Heart left ventricle (tissue), 16 donors: ENCODE data around the gene C2orf78. TPM values are rescaled to one million over a fixed set of nuclear protein-coding genes. Genes with fewer than 3 reads are reported as not detected.
A peak's percentile ranks its signal among the peaks of the same experiment; 100 is the strongest.
"Not testable (repeated sequence)": the region's sequence is repeated elsewhere in the genome, so short reads cannot be mapped to it uniquely, and the experiment has no call there.

ENCODE experiments used
- ATAC-seq, 4 donors: fragments of 200-7000 bp; cut with Tn5 transposase; one replicate each; pipeline ENCODE4 v1.9.1; 2020 to 2022; ENCODE audit warnings: moderate library complexity in 4 of 4, mild to moderate bottlenecking in 3 of 4, moderate number of reproducible peaks in 1 of 4
- DNase-seq, 5 donors: peaks; one replicate each; pipeline ENCODE4 v3.0.0-alpha.2; 2020
- H3K27ac ChIP-seq, 12 donors: fragments of 200-600 bp; sonication (generic) in 4 of 12; one replicate each; pipeline versions ENCODE4 v1.5.0 to v1.8.0; 2016 to 2022; ENCODE audit warnings: mild to moderate bottlenecking in 2 of 12
- H3K27me3 ChIP-seq, 9 donors: fragments of 200-600 bp; sonication (generic) in 2 of 9; one replicate each; pipeline versions ENCODE4 v1.5.1 to v1.8.0; 2016 to 2022; ENCODE audit warnings: mild to moderate bottlenecking in 3 of 9
- H3K36me3 ChIP-seq, 9 donors: fragments of 200-600 bp; sonication (generic) in 2 of 9; one replicate each; pipeline versions ENCODE4 v1.5.0 to v1.8.0; 2018 to 2022; ENCODE audit warnings: mild to moderate bottlenecking in 2 of 9
- H3K4me1 ChIP-seq, 12 donors: fragments of 200-600 bp; sonication (generic) in 4 of 12; one replicate each; pipeline versions ENCODE4 v1.5.0 to v1.8.0; 2016 to 2022; ENCODE audit warnings: mild to moderate bottlenecking in 3 of 12
- H3K4me3 ChIP-seq, 12 donors: fragments of 200-600 bp; sonication (generic) in 4 of 12; one replicate each; pipeline versions ENCODE4 v1.5.0 to v1.8.0; 2017 to 2022; ENCODE audit warnings: mild to moderate bottlenecking in 9 of 12, moderate library complexity in 4 of 12
- H3K9me3 ChIP-seq, 12 donors: fragments of 200-600 bp; sonication (generic) in 4 of 12; one replicate each; pipeline versions ENCODE4 v1.5.0 to v1.8.0; 2016 to 2022; ENCODE audit warnings: mild to moderate bottlenecking in 1 of 12
- CTCF ChIP-seq, 12 donors: fragments of 200-600 bp; sonication (generic) in 4 of 12; IDR thresholded peaks; one replicate each; pipeline versions ENCODE4 v1.5.0 to v1.8.0; 2018 to 2022; ENCODE audit warnings: antibody characterized with exemption in 12 of 12, mild to moderate bottlenecking in 5 of 12
- POLR2A ChIP-seq, 2 donors: fragments of 450-650 bp; IDR thresholded peaks; one replicate each; pipeline ENCODE4 v1.6.1; 2017; ENCODE audit warnings: antibody characterized with exemption in 2 of 2, mild to moderate bottlenecking in 2 of 2, moderate library complexity in 2 of 2
- WGBS, 4 donors: extraction: QIAGEN DNeasy Blood & Tissue Kit in 2 of 4; methylation state at CpG; one replicate each; pipeline versions ENCODE4 v1.1.5 to v1.1.7; 2013 to 2018; 5-methylcytosine and 5-hydroxymethylcytosine counted together
- intact Hi-C, 10 donors: fragments of 100-400 bp; cut with DNase I; formaldehyde crosslinking; loops; one replicate each; pipeline versions ENCODE4 v1.11.1 to v1.14.2; 2022
- polyA plus RNA-seq, 2 donors: library from polyadenylated mRNA; stranded (reverse); fragments of 200-250 nt; gene quantifications; one replicate each; pipeline ENCODE4 v1.2.3, GENCODE V29; 2013
- total RNA-seq, 9 donors: library from RNA; depleted of rRNA in 2 of 9; stranded (reverse); fragments of >200 nt in 2 of 9; fragmentation: NEBNext Ultra II Directional in 3 of 9; extraction: Animal tissue kit (Norgen Biotek cat#: 25700) in 3 of 9; gene quantifications; one replicate each; pipeline versions ENCODE4 v1.1.0 to v1.2.4, GENCODE V29; 2016 to 2023
- donor health status: ischemic (EF 13 %, LVEDD 7.1; RV severe dilation, severe dysfunction).
- donor health status: healthy with polysubstance abuse.
- donor health status: DM: no; HTN: yes; CAD: no.
- donor health status: DM: no; HTN: no; CAD: no.
- donor health status: ischemic (EF 25% LVEDD 6.9; RV normal size, moderate dysfunction).
- donor health status: ischemic (EF 25% LVEDD 5.7; RV mildly dilated, moderate dysfunction).
- donor health status: healthy.
- donor health status: DM: yes; HTN: yes; CAD: no.
- donor health status: ischemic (EF 35%, LVEDD 5.7; RV mildly dilated, moderate dysfunction).
- donor health status: nonischemic (EF 11% LVEDD 7.7; RV severe dilation, severe dysfunction).
- donor health status: DM: yes; HTN: yes; CAD: no.
- donor health status: PGD.
- donor health status: ischemic (EF 29% LVEDD 5.4; RV normal size, mild dysfunction).
- donor health status: nonischemic (EF 23%, LVEDD 6.1; RV moderate dilation, normal function).

C2orf78 gene
- total and polyA plus RNA-seq, 11 donors: not detected

GRCh38 chr2:73780237-73780582 is 3.8 kb upstream of the C2orf78 start:
- peak overlapping the region; percentile 75 to 96 (median 91) for H3K27ac ChIP-seq
- ATAC-seq: no peak
- no peaks in the 10 kb centered on the region for H3K9me3 ChIP-seq
- H3K4me3 ChIP-seq: peak overlapping the region in 11 of 12 donors; percentile 63 to 94 (median 83)
- H3K27me3 ChIP-seq: no peaks in the 10 kb centered on the region
- 5 to 7% (median 6%) methylated on average over 7 of the region's 7 CpGs for whole genome bisulfite sequencing, 4 donors
- H3K36me3 ChIP-seq: peaks cover 0 to 31% (median 25%) of the 10 kb centered on the region in 9 donors
- TF ChIP-seq POLR2A (IDR thresholded peaks at IDR 0.05) (no peak), CTCF (IDR thresholded peaks at IDR 0.05) (peak in 3 of 12 donors; percentile 1 to 22 (median 1))
- intact Hi-C loops: no loop called here
- DNase-seq: no peak
- H3K4me1 ChIP-seq: peaks cover 0 to 30% (median 13%) of the 10 kb centered on the region in 12 donors

- ATAC-seq, DNase-seq, H3K36me3 ChIP-seq, H3K9me3 ChIP-seq, H3K4me3 ChIP-seq, intact Hi-C loops, H3K27ac ChIP-seq, H3K27me3 ChIP-seq: not testable (repeated sequence)
- H3K4me1 ChIP-seq: peaks cover 0 to 13% (median 7%) of the 10 kb centered on the region in 12 donors
- WGBS, 4 donors: 80 to 88% (median 85%) methylated on average over 15 of the region's 15 CpGs
These were observed 581 bp upstream of the C2orf78 start for GRCh38 chr2:73783402-73783801.

GRCh38 chr2:73811878-73812277 is 27.9 kb downstream of the C2orf78 start:
- TF ChIP-seq CTCF (IDR thresholded peaks at IDR 0.05): no peak
- no peak for TF ChIP-seq POLR2A (IDR thresholded peaks at IDR 0.05)
- no peaks in the 10 kb centered on the region for H3K9me3 ChIP-seq
- intact Hi-C loops: no loop called here
- no peaks in the 10 kb centered on the region for H3K36me3 ChIP-seq
- no peaks in the 10 kb centered on the region for H3K4me1 ChIP-seq
- no peak overlapping the region for H3K4me3 ChIP-seq
- DNase-seq (no peak), ATAC-seq (no peak)
- H3K27ac ChIP-seq: no peak overlapping the region
- peaks cover 0 to 4% (median 0%) of the 10 kb centered on the region in 9 donors for H3K27me3 ChIP-seq

GRCh38 chr2:73812635-73813034 is 28.7 kb downstream of the C2orf78 start:
- DNase-seq: no peak
- Histone ChIP-seq H3K4me3 (no peak overlapping the region), H3K27me3 (peaks cover 0 to 4% (median 0%) of the 10 kb centered on the region in 9 donors), H3K36me3 (no peaks in the 10 kb centered on the region), H3K4me1 (no peaks in the 10 kb centered on the region), H3K9me3 (no peaks in the 10 kb centered on the region), H3K27ac (no peak overlapping the region)
- intact Hi-C loops: no loop called here
- ATAC-seq: no peak
- TF ChIP-seq POLR2A (IDR thresholded peaks at IDR 0.05): no peak
- no peak for TF ChIP-seq CTCF (IDR thresholded peaks at IDR 0.05)

GRCh38 chr2:73818296-73818695 is 34.3 kb downstream of the C2orf78 start:
- intact Hi-C loops: no loop called here
- H3K9me3 ChIP-seq: no peaks in the 10 kb centered on the region
- no peak for DNase-seq
- H3K27me3 ChIP-seq: peaks cover 0 to 4% (median 0%) of the 10 kb centered on the region in 9 donors
- no peaks in the 10 kb centered on the region for H3K4me1 ChIP-seq
- no peak overlapping the region for H3K27ac ChIP-seq
- no peaks in the 10 kb centered on the region for H3K36me3 ChIP-seq
- no peak for ATAC-seq
- no peak overlapping the region for H3K4me3 ChIP-seq
- 79 to 84% (median 83%) methylated on average over 17 to 18 of the region's 18 CpGs for WGBS, 4 donors
- TF ChIP-seq POLR2A (IDR thresholded peaks at IDR 0.05): no peak
- TF ChIP-seq CTCF (IDR thresholded peaks at IDR 0.05): no peak
